ENCODE data around the gene ZNF808.
"Not testable (repeated sequence)": the region's sequence is repeated elsewhere in the genome, so short reads cannot be mapped to it uniquely, and the experiment has no call there.

Gene ZNF808

GRCh38 chr19:52554216-52554971 lies 26.9 kb downstream of the ZNF808 start:
- H3K36me3 ChIP-seq = peaks cover 33% of the 10 kb centered on the region

DNA sequence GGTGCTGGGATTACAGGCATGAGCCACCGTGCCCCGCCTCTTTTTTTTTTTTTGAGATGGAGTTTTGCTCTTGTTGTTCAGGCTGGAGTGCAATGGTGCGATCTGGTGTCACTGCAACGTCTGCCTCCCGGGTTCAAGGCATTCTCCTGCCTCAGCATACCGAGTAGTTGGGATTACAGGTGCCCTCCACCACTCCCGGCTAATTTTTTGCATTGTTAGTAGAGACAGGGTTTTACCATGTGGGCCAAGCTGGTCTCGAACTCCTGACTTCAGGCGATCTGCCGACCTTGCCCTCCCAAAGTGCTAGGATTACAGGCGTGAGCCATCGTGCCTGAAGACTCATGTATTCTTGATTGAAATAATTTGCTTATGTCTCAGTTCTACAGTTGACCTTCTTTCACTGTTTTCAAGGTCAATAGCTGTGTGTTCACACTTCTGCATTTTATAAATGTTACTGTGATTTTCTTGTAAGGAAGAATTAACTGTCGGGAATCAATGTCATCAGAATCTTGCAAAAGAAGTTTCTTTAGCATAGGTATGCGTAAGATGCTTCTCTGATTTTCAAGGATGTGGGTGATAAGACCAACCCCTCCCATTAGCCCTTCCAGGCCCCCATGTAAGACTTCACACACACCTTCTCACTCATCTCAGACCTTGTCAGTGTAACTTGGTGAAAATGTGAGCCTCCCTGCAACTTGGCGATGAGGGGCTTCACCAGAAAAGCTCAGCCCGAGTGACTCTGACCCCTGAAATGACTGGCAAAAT lies 29.9 kb downstream of the ZNF808 start:
- H3K4me3 ChIP-seq (ENCODE audit: low read depth in 1 of 2, low read length in 1 of 2) = no peak overlapping the region
- H3K4me1 ChIP-seq (ENCODE audit: control insufficient read depth in 1 of 2, insufficient read depth in 1 of 2, low read depth in 1 of 2, low read length in 1 of 2) = no peaks in the 10 kb centered on the region
- H3K27ac ChIP-seq = no peak overlapping the region
- H3K36me3 ChIP-seq = peaks cover 17% of the 10 kb centered on the region
- no peak for TF ChIP-seq CTCF (IDR thresholded peaks at IDR 0.05)
- peaks cover 67% of the 10 kb centered on the region for H3K9me3 ChIP-seq
- no peaks in the 10 kb centered on the region for H3K27me3 ChIP-seq

More at GRCh38 chr19:52554216-52554971, 26.9 kb downstream of the ZNF808 start:
- TF ChIP-seq CTCF (IDR thresholded peaks at IDR 0.05) = no peak
- no peaks in the 10 kb centered on the region for H3K4me1 ChIP-seq (ENCODE audit: control insufficient read depth in 1 of 2, insufficient read depth in 1 of 2, low read depth in 1 of 2, low read length in 1 of 2)
- no peak overlapping the region for H3K27ac ChIP-seq
- no peaks in the 10 kb centered on the region for H3K27me3 ChIP-seq
- H3K9me3 ChIP-seq = peaks cover 66% of the 10 kb centered on the region
- H3K4me3 ChIP-seq (ENCODE audit: low read depth in 1 of 2, low read length in 1 of 2) = no peak overlapping the region

DNA sequence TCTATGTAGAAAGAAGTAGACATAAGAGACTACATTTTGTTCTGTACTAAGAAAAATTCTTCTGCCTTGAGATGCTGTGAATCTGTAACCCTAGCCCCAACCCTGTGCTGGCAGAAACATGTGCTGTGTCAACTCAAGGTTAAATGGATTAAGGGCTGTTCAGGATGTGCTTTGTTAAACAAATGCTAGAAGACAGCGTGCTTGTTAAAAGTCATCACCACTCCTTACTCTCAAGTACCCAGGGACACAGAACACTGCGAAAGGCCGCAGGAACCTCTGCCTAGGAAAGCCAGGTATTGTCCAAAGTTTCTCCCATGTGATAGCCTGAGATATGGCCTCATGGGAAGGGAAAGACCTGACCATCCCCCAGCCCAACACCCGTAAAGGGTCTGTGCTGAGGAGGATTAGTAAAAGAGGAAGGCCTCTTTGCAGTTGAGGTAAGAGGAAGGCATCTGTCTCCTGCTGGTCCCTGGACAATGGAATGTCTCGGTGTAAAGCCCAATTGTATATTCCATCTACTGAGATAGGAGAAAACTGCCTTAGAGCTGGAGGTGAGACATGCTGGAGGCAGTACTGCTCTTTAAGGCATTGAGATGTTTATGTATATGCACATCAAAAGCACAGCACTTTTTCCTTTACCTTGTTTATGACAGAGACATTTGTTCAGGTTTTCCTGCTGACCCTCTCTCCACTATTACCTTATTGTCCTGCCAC lies 31.4 kb downstream of the ZNF808 start:
- H3K27me3 ChIP-seq; H3K27ac ChIP-seq; H3K4me3 ChIP-seq (ENCODE audit: low read depth in 1 of 2, low read length in 1 of 2); H3K4me1 ChIP-seq (ENCODE audit: control insufficient read depth in 1 of 2, insufficient read depth in 1 of 2, low read depth in 1 of 2, low read length in 1 of 2); H3K36me3 ChIP-seq: not testable (repeated sequence)
- peaks cover 66% of the 10 kb centered on the region for H3K9me3 ChIP-seq

GRCh38 chr19:52561611-52562010 lies 34.1 kb downstream of the ZNF808 start:
- H3K27me3 ChIP-seq; H3K4me1 ChIP-seq (ENCODE audit: control insufficient read depth in 1 of 2, insufficient read depth in 1 of 2, low read depth in 1 of 2, low read length in 1 of 2); H3K36me3 ChIP-seq; H3K4me3 ChIP-seq (ENCODE audit: low read depth in 1 of 2, low read length in 1 of 2); H3K27ac ChIP-seq: not testable (repeated sequence)
- peaks cover 55% of the 10 kb centered on the region for H3K9me3 ChIP-seq

DNA sequence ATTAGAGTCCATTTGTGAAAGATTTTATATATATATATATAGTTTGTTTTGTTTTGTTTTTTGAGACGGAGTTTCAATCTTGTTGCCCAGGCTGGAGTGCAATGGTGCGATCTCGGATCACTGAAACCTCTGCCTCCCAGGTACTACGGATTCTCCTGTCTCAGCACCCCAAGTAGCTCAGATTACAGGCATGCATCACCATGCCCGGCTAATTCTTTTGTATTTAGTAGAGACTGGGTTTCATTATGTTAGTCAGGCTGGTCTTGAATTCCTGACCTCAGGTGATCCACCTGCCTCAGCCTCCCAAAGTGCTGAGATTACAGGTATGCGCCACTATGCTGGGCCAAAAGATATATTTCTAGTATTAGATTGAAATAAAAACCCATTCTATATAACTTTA lies 38.7 kb downstream of the ZNF808 start:
- no peaks in the 10 kb centered on the region for H3K27me3 ChIP-seq
- H3K9me3 ChIP-seq = peaks cover 27% of the 10 kb centered on the region
- H3K4me3 ChIP-seq (ENCODE audit: low read depth in 1 of 2, low read length in 1 of 2) = no peak overlapping the region
- no peak for TF ChIP-seq CTCF (IDR thresholded peaks at IDR 0.05)
- no peak overlapping the region for H3K27ac ChIP-seq
- peaks cover 11 to 12% of the 10 kb centered on the region in 2 experiments for H3K4me1 ChIP-seq (ENCODE audit: control insufficient read depth in 1 of 2, insufficient read depth in 1 of 2, low read depth in 1 of 2, low read length in 1 of 2)
- H3K36me3 ChIP-seq = no peaks in the 10 kb centered on the region

- TF ChIP-seq CTCF (IDR thresholded peaks at IDR 0.05) = no peak
- H3K4me3 ChIP-seq (ENCODE audit: low read depth in 1 of 2, low read length in 1 of 2) = no peak overlapping the region
- H3K36me3 ChIP-seq = no peaks in the 10 kb centered on the region
- no peak overlapping the region for H3K27ac ChIP-seq
- no peaks in the 10 kb centered on the region for H3K27me3 ChIP-seq
- H3K4me1 ChIP-seq (ENCODE audit: control insufficient read depth in 1 of 2, insufficient read depth in 1 of 2, low read depth in 1 of 2, low read length in 1 of 2) = peaks cover 11 to 13% of the 10 kb centered on the region in 2 experiments
- peaks cover 27% of the 10 kb centered on the region for H3K9me3 ChIP-seq
Observed at GRCh38 chr19:52566588-52566987, 39.1 kb downstream of the ZNF808 start.

Measured in neutrophil (primary cell).